Astrocyte (in vitro differentiated cells and primary cell): ENCODE data around the gene BACH2.

Source experiments
- CTCF ChIP-seq: IDR thresholded peaks from 2 replicates; pipeline ENCODE4 v1.5.1; 2011; ENCODE audit warnings: low read depth, mild to moderate bottlenecking, inconsistent platforms, low read length, moderate library complexity; ENCODE audit not compliant: insufficient read depth
- EZH2 ChIP-seq: IDR thresholded peaks from 2 replicates; pipeline ENCODE4 v1.6.1; 2012; ENCODE audit warnings: mild to moderate bottlenecking, low read length, inconsistent platforms; ENCODE audit not compliant: insufficient read depth

- no peak for TF ChIP-seq CTCF
- TF ChIP-seq EZH2: no peak
Observed at GRCh38 chr6:89972025-89972381, 324.6 kb downstream of the BACH2 start.
